ENCODE data around the gene CGNL1.

Gene CGNL1

GRCh38 chr15:57422113-57422754, 45.9 kb downstream of the CGNL1 start:
- DNase-seq (ENCODE audit: low spot score), result no peak

- DNase-seq (ENCODE audit: low spot score), result no peak
Observed at GRCh38 chr15:57423599-57424140, 47.4 kb downstream of the CGNL1 start.

- no peak for DNase-seq (ENCODE audit: low spot score)
Observed at GRCh38 chr15:57424628-57425405, 48.5 kb downstream of the CGNL1 start.

- DNase-seq (ENCODE audit: low spot score), result no peak
Observed at GRCh38 chr15:57425842-57426241, 49.5 kb downstream of the CGNL1 start.

- no peak for DNase-seq (ENCODE audit: low spot score)
Observed at GRCh38 chr15:57427367-57427821, 51.1 kb downstream of the CGNL1 start.

GRCh38 chr15:57432141-57432741, 55.9 kb downstream of the CGNL1 start:
- DNase-seq (ENCODE audit: low spot score), result no peak

GRCh38 chr15:57436166-57436565, 59.9 kb downstream of the CGNL1 start:
- no peak for DNase-seq (ENCODE audit: low spot score)

- DNase-seq (ENCODE audit: low spot score), result no peak
Observed at GRCh38 chr15:57436961-57437360, 60.7 kb downstream of the CGNL1 start.

GRCh38 chr15:57437564-57437963, 61.3 kb downstream of the CGNL1 start:
- DNase-seq (ENCODE audit: low spot score), result no peak

- DNase-seq (ENCODE audit: low spot score), result no peak
Observed at GRCh38 chr15:57438166-57438565, 61.9 kb downstream of the CGNL1 start.

- DNase-seq (ENCODE audit: low spot score), result no peak
Observed at GRCh38 chr15:57439128-57440027, 63.1 kb downstream of the CGNL1 start.

- DNase-seq (ENCODE audit: low spot score), result no peak
Observed at GRCh38 chr15:57440167-57440566, 63.9 kb downstream of the CGNL1 start.

GRCh38 chr15:57440799-57441198, 64.5 kb downstream of the CGNL1 start:
- peak; percentile 53 for DNase-seq (ENCODE audit: low spot score)

GRCh38 chr15:57442335-57442734, 66.0 kb downstream of the CGNL1 start:
- DNase-seq (ENCODE audit: low spot score), result no peak

GRCh38 chr15:57443486-57443885, 67.2 kb downstream of the CGNL1 start:
- no peak for DNase-seq (ENCODE audit: low spot score)

- no peak for DNase-seq (ENCODE audit: low spot score)
Observed at GRCh38 chr15:57444877-57445513, 68.7 kb downstream of the CGNL1 start.

- DNase-seq (ENCODE audit: low spot score), result no peak
Observed at GRCh38 chr15:57445872-57446271, 69.6 kb downstream of the CGNL1 start.

GRCh38 chr15:57446393-57446792, 70.1 kb downstream of the CGNL1 start:
- DNase-seq (ENCODE audit: low spot score), result no peak

GRCh38 chr15:57451555-57451954, 75.2 kb downstream of the CGNL1 start:
- DNase-seq (ENCODE audit: low spot score), result no peak

- DNase-seq (ENCODE audit: low spot score), result no peak
Observed at GRCh38 chr15:57452090-57452754, 75.9 kb downstream of the CGNL1 start.

GRCh38 chr15:57455929-57456328, 79.6 kb downstream of the CGNL1 start:
- DNase-seq (ENCODE audit: low spot score), result no peak
